Fibroblast of the aortic adventitia (primary cell): Measurements from ENCODE around the gene SARS1. TPM values are rescaled to one million over a fixed set of nuclear protein-coding genes. Genes with fewer than 3 reads are reported as not detected.
"Not testable (repeated sequence)": the region's sequence is repeated elsewhere in the genome, so short reads cannot be mapped to it uniquely, and the experiment has no call there.

Source experiments
- DNase-seq: peaks from one replicate; pipeline ENCODE4 v3.0.0-alpha.2; 2010; ENCODE audit warnings: low read depth
- H3K4me3 ChIP-seq: 2 replicates; pipeline ENCODE4 v1.5.1; 2011; ENCODE audit warnings: low read depth, mild to moderate bottlenecking, control low read depth, low read length, moderate library complexity
- total RNA-seq: library from RNA; depleted of rRNA; stranded (reverse); fragments of >200 nt; gene quantifications from 2 replicates; pipeline ENCODE4 v1.2.3, GENCODE V29; 2012; ENCODE audit warnings: low replicate concordance
- TF ChIP-seq, protein P1 (sequence below): IDR thresholded peaks from 2 replicates; pipeline ENCODE4 v1.5.1; 2011; ENCODE audit warnings: mild to moderate bottlenecking, low read length, control low read depth, inconsistent platforms; ENCODE audit not compliant: insufficient read depth

SARS1 gene
- total RNA-seq, 1 donor = 321 TPM

DNA sequence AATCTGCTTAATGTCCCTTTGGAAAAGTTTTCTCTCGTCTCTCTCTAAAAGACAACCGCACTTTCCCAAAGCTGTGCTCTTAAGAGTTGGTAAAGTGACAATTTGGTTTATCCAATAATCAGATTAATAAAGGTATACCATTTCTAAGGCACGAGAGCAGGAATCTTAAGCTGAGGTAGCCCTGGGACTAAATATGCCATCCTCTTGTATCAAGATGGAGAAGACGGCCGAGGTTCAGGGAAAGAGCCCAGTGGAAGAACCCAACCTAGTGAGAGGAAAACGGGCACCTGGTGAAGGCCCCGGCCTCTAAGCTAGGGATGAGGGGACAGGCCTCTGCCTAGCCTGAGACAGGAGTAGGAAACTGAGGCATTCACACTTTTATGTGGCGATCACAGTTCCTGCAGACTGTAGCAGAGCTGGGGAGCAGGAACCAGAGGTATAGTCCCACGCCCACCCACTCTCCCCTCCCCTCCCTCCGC lies 334 bp upstream of the SARS1 start:
- TF ChIP-seq, protein P1, sequence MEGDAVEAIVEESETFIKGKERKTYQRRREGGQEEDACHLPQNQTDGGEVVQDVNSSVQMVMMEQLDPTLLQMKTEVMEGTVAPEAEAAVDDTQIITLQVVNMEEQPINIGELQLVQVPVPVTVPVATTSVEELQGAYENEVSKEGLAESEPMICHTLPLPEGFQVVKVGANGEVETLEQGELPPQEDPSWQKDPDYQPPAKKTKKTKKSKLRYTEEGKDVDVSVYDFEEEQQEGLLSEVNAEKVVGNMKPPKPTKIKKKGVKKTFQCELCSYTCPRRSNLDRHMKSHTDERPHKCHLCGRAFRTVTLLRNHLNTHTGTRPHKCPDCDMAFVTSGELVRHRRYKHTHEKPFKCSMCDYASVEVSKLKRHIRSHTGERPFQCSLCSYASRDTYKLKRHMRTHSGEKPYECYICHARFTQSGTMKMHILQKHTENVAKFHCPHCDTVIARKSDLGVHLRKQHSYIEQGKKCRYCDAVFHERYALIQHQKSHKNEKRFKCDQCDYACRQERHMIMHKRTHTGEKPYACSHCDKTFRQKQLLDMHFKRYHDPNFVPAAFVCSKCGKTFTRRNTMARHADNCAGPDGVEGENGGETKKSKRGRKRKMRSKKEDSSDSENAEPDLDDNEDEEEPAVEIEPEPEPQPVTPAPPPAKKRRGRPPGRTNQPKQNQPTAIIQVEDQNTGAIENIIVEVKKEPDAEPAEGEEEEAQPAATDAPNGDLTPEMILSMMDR = no peak
- DNase-seq = no peak
- H3K4me3 ChIP-seq = peak overlapping the region; percentile 51

DNA sequence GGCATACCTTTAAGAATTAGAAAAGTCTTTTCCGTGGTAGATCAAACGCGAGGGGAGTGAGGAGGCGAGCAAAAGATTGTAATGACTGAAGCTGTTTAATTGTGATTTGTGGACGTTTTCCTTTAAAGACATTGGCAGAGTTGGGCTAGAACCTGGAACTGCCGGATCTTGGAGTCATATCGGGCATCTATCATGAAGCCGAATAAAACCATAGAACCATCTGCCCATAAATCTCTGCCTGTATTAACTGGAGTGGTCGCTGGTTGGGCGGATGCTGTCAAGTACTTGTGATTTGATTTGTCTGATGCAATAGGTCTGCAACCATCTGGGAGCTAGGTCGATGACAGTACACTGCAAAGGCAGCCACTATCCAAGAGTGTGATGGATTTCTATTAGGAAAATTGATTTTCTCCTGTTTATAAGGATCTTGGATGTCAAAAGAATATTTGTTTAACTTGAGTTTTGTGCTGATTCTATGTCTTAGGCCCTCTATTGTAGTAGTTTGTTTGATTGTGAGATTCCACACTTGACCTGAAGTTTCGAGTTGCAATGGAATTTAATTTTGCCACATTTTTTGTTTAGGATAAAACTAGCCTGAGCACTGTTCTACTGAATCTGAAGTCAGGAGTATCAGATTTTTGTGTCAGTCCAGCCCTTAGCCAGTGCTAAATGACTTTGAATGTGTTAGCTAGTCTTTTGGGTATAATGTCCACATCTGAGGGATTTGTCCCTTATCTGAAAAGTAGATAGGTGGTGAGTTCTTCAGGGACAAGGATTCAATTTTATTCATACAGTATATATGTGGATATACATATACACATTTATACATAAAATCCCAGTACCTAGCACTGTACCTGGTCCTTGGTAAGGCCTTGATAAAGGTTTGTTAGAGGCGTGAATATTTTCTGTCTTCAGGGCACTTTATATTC lies 1.2 kb downstream of the SARS1 start:
- DNase-seq = peak; percentile 97
- peak overlapping the region; percentile 96 for H3K4me3 ChIP-seq
- TF ChIP-seq, protein P1 = no peak

DNA sequence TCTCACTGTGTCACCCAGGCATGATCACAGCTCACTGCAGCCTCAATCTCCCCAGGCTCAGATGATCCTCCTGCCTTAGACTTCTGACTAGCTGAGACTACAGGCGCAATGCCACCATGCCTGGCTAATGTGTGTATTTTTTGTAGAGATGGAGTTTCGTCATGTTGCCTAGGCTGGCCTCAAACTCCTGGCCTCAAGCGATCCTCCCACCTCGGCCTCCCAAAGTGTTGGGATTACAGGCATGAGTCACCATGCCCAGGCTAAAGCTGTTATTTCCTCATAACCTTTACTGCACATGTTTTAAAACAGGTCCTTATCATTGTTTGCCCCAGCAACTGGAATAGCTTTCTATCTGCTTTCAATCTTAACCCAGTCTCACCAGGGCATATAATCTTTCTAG lies 2.9 kb downstream of the SARS1 start:
- no peak for DNase-seq
- peak overlapping the region; percentile 25 for H3K4me3 ChIP-seq
- TF ChIP-seq, protein P1 = no peak

DNA sequence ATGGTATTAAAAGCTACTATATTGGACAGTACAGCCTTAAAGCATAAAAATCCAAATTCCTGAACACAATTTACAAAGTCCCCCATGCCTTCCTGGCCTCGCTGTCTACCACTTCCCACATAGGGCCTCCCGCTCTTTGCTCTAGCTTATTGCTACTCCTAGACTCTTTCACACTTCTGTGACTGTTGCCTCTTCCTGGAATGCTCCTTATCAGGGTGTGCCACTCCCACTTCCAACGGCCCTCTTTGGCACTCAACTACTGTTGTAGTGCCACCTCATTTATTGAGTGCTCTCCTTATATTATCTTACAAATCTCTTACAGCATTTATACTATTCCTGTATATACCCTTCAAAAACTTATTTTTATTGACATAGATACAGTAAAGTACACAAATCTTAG lies 4.8 kb downstream of the SARS1 start:
- DNase-seq = peak; percentile 16
- no peak overlapping the region for H3K4me3 ChIP-seq
- TF ChIP-seq, protein P1 = no peak

DNA sequence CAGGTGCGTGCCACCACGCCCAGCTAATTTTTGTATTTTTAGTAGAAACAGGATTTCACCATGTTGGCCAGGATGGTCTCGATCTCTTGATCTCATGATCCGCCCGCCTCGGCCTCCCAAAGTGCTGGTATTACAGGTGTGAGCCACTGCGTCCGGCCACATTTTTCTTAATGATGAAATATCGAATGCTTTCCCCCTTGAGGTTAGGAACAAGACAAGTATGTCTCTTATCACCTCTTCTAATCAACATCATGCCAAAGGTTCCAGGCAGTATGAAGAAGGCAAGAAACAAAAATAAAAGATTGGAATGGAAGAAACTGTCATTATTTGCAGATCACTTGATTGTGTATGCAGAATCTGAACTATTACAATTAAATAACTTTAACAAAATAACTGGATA lies 7.5 kb downstream of the SARS1 start:
- not testable (repeated sequence) for H3K4me3 ChIP-seq, DNase-seq

DNA sequence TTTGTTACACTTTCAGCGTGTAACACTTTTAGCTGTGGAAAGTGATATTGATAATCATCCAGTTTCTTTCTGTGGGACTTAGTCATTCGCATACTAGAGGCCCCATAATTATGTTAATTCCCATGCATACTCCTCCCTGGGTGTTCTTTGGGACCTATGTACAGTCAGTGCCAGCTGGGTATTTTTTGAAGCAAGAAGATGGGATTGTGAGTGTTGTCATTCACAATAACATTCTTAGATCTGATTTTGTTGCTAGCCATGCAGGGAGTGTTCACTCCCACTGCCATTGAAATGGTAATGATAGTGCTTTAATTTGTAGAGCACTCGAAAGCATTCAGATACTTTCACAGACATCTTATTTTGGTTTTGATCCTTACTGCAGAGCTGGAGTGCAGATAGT lies 11.6 kb downstream of the SARS1 start:
- no peak for DNase-seq
- TF ChIP-seq, protein P1 = no peak
- H3K4me3 ChIP-seq = no peak overlapping the region

DNA sequence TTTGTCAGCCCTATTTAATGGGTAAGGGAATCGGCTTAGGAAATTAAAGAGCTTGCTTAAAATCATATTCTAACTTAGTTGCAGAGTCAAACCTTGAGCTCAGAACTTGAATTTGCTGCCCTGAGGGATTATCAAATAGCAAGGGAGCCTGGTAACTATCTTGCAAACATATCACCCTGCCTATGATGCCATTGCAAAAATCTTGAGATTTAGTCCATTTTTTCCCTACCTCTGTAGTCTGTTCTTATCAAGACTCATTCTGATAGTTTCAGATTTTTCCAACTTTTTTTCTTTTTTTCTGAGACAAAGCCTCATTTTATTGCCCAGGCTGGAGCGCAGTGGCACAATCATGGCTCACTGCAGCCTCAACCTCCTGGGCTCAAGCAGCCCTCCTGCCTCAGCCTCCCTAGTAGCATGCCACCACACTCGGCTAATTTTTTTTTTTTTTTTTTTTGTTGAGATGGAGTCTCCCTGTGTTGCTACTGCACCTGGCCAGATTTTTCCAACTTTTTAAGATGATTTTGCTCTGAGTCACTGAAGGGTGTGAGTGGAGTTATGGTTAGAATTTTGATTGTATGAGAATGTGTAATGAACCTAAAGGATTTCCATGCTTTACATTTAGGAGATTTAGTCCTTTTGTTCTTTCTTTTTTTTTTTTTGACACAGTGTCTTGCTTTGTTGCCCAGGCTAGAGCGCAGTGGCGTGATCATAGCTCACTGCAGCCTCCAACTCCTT lies 12.2 kb downstream of the SARS1 start:
- TF ChIP-seq, protein P1 = no peak
- H3K4me3 ChIP-seq = no peak overlapping the region
- no peak for DNase-seq
